HG02763 (cell line): ENCODE results near the gene CCIN.

Experiments
- ATAC-seq: cut with Tn5 transposase; IDR thresholded peaks from one replicate; pipeline ENCODE4 v1.9.1; 2021; ENCODE audit warnings: mild to moderate bottlenecking, moderate library complexity; ENCODE audit not compliant: unreplicated experiment

Gene CCIN

DNA sequence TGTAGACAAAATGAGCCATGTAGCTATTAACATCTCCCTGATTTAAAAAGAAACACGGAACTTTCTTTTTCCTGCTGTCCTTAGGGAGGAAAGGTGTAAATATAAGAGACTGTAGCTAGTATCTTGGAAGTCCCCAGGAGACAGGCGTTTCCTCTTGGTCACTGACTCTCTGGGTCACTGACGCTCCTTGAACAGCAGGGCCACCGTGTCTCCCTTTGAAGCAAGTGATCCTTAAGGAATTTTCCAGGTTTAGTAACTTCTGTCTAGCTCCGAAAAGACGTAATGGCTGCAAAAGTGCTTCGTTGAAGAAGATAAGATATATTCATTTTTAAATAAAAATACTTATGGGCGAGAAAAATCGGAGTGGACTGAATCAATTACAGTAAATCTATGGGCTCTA is 20.8 kb downstream of the CCIN start:
- ATAC-seq = no peak

DNA sequence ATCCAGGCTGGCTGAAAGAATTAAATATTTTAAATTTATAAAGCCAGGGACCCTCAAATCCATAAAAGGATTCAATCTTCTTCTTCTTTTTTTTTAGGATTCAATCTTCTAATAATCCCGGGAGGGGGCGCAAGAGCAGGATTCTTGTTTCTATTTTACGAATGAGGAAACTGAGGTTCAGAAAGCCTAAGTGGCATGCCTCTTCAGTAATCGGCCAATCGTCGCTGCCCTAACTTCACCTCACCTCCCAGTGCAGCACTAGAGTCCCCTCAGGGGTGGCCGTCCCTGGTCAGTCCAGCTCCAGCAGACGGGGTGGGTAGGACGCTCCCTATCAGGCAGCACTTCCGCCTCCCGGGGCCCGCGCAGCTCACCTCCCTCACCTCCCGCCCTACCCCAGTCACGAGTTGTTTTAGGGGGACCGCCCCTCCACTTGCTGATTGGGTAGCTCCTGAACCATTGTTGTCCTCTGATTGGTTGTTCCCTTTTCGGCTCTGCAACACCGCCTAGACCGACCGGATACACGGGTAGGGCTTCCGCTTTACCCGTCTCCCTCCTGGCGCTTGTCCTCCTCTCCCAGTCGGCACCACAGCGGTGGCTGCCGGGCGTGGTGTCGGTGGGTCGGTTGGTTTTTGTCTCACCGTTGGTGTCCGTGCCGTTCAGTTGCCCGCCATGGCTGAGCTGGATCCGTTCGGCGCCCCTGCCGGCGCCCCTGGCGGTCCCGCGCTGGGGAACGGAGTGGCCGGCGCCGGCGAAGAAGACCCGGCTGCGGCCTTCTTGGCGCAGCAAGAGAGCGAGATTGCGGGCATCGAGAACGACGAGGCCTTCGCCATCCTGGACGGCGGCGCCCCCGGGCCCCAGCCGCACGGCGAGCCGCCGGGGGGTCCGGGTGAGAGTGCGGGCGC is 21.5 kb downstream of the CCIN start, which contains the start of gene CLTA:
CLTA (plus strand) TSS at position 534 of the 902 bp plus-strand sequence; CDS start at position 670, 136 bp downstream.
- ATAC-seq = peak; percentile 98

DNA sequence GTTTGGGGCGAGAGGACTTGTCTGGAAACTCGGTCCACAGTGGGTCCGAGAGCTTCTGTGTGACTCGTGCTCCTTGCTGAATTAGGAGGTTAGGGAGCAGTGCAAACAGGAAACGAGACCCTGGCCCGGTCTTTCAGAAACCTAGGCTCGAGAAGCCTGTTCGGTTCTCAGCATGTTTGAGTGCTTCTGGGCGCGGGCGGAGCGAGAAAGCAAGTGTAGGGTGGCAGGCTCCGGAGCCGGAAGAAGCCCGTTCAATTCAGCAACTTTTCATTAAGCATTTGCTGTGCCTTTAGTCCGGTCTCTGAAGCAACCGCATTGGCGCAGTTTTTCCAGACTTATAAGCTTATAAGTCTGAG is 22.1 kb downstream of the CCIN start:
- ATAC-seq = peak; percentile 3

DNA sequence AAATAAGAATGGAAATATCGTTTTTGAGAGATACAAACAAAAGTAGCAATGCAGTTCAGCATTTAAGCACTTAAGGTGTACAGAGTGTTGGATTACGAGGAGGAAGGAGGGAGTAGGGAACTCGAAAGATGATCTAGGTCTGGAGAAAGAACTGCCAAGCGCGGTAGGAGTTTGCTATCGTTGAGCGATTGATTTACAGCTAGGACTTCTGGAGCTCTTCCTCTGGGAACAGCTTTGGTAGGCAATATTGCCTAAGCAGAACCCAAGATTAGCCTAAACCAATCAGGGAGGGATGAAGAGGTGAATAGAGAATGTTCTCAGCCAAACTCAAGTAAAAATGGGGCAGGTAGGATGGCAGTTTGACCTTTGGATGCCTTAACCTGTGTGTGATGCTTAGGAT is 22.5 kb downstream of the CCIN start:
- no peak for ATAC-seq

DNA sequence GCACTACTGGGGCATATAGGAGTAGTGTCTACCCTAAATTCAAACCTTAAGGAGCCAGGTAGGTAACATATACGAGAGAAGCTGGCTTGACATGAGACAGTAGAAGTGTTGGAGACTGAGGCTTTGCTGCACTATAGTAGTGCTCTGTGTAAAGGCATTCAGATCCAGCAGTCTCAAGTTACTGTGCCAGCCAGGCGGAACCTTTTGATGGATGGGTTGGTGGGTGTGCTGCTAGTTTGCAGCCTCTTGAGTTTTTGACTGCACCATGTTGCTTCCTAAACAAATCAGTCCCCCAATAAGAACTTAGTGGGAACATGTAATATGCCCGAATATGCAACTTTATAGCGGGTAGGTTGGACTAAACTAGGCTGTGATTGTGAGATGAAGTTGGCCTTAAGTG is 23.0 kb downstream of the CCIN start:
- no peak for ATAC-seq

DNA sequence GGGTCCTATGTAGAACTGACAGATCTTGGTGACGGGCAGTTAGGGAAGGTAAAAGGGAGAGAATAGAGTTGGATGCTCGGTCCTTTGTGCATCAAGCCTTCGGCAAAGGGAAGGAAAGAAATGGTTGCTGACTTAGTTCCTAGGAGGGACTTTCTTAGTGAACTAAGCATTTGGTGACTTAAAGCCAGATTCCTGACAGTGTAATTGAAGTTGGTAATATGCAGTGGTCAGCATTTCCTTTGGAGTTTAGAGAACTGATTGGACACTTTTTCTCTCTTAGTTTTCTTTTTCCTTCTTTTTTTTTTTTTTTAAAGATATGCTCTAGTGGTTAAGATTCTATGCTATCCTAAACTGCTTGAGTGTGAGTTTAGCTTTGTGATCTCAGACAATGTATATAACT is 23.8 kb downstream of the CCIN start:
- no peak for ATAC-seq

DNA sequence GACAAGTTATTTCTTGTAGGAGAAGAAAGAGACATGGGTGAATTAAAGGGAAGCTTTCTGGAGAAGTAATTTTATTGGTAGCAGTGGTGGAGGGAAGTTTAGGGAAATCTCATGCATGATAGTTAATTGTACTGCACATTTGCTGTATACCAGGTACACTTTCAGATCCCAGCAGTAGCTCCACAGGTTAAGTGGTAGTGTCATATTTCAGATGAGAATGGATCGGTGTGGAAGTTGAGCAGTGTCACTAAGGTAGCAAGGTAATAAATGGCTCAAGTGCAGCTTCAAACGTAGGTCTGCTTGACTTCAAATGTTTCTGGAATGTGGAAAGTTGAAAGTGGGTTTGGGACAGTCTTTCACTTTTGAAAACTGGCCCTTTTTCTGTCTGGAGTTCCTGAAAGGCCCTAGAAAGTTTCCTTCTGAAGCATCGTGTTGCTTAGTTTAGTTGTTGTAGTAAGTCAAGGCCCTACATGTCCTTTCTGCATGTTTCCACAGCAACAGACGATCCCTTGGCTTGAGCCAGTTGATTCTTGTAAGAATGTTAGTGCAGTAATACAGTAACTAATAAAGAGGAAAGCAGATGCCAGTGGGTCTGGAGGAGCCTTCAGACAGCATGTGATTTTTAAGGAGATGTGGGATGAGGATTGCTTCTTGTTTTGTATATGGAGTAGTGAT is 25.3 kb downstream of the CCIN start:
- ATAC-seq = no peak

DNA sequence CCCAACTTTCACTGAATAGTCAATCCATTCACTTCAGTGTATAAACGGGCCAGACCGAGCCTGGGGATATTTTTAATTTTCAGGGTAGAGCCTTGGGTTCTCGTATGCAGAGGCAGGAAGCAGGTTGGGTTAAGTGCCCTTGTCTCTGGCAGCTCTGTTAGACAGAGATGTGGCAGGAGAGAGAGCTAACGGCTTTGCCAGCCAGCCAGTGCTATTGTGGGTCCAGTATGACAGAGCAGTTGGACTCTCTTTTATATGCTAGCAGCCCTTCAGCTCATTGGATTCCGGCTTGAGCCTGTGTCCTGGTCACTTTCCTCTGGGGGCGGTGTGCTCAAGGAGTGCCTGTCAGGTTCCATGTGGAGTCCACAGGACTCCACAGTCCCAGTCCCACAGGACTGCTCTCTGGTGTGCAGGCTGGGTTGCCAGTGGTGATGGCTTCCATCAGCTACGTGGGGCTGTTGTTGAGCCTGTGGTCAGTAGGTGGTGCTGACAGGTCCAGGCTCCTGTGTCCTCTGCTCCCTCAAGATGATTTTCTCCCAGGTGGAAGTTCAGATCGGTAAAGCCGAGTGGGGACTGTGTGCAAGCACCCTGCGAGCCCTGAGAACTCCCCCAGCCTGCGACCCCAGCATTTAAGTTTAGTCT is 35.8 kb downstream of the CCIN start:
- ATAC-seq = no peak

DNA sequence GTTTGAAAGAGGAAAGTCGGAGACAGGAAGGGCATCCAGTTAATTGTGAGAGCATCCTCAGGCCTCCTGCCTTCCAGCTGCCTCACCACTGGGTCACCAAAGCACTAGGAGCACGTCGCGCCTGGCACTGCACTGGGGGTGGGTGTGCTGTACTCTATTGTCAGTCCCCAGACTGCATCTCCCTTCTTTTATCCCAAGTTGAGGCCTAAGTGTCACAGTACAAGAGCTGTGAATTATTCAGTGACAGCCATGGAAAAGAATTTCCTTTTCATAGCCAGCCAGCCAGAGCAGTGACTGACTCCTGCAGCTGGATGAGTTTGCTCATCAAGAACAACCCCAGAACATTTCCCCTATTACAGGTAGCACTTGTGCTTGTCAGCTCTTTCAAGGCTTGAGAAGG is 37.8 kb downstream of the CCIN start:
- ATAC-seq = no peak

DNA sequence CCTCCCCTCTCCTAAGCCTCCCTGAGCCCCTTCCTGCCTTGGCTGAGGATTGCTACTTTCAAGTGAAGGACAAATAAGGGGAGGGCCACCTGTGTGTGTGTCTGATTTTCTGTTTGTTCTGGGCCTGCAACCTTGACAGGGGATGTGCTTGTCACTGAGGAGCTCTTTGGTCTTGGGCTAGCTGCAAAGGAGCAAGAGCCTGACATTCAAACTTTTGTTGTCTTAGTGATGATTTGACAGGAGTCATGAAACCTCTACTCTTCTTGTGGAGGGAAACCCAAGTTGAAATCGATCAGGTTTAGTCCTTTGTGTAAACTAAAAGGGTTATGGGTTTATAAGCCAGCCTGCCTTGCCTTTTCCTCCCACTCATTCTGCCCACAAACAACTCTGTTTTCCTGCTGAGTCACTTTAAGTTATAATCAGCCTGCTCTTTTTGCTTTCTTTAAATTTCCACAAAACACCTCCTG is 38.4 kb downstream of the CCIN start:
- no peak for ATAC-seq

DNA sequence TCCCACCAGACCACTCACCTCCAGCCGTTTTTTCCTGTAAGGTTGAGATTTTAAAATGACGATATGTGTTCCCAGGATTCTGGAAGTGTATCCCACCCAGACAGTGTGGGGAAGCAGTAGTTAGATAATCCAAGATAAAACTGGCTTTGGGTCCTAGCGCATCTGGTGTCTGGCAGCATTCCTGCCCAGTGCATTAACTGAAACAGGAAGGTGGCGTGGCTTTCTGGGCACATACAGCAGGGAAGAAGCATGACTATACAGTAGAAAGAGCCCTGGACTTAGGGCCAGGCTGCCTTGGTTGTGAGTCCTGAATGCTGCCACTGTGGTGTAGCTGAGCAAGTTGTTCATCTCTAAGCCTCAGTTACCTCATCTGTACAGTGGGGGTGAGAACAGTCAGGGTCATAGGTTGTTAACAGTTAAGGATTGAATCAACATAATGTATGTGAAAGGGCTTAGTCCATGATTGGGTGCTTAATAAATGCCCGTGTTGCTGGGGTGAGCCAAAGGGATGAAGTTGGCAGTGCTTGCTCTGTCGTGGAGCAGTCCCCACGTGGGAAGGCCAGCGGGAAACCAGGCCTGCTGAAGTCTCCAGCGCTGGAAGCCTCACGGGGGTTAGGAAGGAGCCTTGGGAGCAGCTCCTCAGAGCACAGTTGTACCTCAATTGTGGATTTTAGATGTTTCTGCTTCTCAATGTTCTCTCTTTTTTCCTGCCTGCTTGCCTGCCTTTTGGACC is 39.5 kb downstream of the CCIN start:
- no peak for ATAC-seq

DNA sequence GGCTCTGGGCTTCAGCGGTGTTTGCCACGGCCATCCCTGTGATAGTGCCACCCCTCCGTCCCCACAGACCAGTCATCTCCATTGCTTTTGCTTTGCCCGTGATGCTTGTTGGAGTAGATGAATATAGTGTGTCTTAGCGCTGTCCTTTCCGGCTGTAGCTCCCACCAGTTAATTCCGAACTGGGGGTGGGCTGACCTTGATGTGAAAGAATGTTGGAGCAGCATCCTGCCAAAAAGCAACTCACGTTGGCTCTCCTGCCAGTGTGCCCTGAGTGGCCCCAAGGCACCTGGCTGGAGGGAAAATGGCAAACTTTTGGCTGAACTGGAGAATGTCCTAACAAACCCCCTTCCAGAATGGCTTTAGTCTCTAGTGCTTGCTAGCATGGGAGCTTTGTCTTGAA is 41.5 kb downstream of the CCIN start:
- no peak for ATAC-seq

DNA sequence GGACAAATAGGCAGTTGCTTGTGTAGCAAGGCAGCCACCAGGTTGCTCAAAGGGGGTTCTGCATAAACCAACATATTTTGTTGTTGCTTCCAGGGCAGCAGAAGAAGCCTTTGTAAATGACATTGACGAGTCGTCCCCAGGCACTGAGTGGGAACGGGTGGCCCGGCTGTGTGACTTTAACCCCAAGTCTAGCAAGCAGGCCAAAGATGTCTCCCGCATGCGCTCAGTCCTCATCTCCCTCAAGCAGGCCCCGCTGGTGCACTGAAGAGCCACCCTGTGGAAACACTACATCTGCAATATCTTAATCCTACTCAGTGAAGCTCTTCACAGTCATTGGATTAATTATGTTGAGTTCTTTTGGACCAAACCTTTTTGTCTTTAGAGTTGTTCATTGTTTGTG is 42.3 kb downstream of the CCIN start:
- ATAC-seq = no peak

DNA sequence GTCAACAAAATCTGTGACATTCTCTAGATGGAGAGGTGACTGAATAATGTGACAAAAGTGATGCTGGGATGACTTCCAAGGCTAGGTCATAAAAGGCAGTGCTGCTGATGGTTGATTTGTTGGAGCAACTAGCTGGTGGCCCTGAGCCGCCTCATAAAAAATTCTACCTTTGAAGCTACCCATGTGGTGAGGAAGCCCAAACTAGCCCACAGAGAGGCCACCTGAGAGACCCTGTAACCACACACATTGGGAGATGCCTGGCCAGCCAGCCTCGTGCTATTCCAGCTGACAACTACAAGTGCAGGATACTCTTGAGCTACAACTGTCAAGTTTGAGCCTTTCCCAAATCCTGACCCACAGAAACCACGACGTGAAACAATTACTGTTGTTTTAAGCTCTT is 44.2 kb downstream of the CCIN start:
- no peak for ATAC-seq

DNA sequence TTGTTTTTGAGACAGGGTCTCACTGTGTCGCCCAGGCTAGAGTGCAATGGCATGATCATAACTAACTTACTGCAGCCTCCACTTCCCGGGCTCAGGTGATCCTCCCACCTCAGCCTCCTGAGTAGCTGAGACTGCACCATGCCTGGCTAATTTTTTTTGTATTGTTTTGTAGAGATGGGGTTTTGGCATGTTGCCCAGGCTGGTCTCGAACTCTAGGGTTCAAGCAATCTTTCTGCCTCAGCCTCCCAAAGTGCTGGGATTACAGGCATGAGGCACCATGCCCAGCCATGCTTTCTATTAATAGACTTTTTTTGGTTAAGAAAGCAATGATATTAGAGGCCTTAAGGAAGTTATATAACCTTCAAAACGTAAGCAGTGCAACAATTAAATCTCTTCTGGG is 44.8 kb downstream of the CCIN start:
- ATAC-seq = no peak

DNA sequence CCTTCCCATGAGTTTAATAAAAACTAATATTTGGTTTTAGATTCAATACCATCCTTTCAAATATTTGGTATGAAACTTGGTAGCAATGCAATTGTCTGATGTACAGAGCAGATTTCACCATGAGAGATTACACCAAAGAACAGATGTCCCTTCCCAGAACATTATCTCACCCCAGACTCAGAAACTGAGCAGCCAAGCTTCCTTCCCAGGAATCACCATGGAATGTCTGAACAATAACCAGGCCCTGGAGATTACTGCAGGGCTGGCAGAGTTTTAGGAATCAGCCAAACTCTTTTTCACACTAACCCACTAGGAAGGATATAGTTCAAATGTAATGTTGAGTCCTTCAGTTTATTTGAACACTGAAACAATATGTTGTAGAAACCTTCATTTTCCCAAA is 45.4 kb downstream of the CCIN start:
- no peak for ATAC-seq

DNA sequence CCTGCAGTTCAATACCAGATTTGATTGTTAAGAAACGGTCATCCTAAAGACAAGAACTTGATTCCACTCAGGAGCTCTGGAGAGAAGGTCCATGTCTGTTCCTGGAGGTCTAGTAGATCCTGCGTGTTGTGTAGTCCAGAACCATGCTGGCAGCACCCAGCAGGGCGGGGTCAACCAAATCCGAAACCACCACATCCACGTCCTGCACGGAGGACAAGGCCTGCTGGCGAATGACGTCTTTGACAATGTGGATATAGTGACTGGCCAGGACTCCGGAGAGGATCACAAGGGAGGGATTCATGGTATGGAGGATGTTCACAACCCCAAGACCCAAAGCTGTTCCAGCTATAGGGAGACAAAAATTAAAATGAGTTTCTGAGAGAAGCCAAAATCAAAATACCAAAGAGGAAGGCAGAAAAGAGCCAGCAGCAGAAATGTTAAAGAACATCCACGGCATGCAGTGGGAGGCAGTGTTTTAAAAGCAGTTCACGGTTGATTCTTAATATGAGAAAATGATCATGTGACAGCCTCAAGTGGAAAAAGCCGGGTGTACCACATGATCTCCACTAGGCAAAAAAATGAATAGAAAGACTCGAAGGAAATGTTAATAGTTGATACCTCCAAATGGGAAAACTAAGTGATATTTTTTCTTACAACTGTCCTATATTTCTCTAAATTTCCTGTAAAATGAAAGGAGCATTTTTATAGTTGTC is 48.2 kb downstream of the CCIN start:
- ATAC-seq = no peak

DNA sequence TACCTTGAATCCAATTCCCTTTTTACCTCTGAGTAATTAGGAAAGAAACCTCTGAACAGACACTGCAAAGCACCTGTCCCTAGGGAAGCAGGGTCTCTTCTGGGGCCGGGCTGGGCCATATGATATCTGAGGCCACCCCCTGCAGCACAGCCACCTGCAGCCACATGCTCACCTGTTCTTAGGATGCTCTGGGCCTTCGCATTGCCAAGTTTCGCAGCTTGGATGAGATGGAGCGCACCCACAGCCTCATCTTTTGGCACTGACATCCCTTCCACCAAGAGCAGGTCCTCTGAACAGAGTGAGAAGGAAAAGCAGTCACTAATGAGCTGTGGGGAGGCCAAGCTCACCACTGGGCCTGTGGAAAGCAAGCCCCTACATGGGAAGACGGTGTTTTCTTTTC is 48.8 kb downstream of the CCIN start:
- ATAC-seq = no peak

DNA sequence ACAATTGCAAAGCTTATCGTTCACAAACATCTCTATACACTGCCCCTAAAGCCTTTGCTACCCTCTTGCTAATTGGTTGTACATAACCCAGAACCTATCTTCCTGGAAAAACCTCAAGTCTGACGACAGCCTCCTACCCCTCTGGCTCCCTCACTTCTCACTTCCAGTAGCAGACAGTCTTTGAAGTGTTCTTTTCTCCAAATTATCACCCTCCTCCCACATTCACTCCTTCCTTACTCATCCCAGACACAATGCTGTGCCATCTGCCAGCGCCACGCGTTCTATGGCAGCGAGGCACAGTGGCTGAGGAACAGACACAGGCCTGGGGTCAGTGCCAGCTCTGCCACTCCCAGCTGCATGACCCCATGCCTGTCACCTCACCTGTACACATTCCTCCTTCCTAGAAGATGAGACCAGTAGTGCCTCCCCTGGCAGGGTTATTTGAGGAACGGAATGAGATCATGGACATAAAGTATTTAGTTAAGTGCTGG is 49.3 kb downstream of the CCIN start:
- no peak for ATAC-seq
